22Rv1 (cell line): ENCODE data around the gene EIF3J.

Experiments
- ZFX ChIP-seq: fragments of 450-650 bp; IDR thresholded peaks from 2 replicates; pipeline ENCODE4 v1.6.1; 2017; ENCODE audit warnings: antibody characterized with exemption, borderline replicate concordance
- TF ChIP-seq, protein P1 (sequence below): fragments of 450-650 bp; IDR thresholded peaks from 2 replicates; pipeline ENCODE4 v1.5.1; 2017; ENCODE audit warnings: mild to moderate bottlenecking

DNA sequence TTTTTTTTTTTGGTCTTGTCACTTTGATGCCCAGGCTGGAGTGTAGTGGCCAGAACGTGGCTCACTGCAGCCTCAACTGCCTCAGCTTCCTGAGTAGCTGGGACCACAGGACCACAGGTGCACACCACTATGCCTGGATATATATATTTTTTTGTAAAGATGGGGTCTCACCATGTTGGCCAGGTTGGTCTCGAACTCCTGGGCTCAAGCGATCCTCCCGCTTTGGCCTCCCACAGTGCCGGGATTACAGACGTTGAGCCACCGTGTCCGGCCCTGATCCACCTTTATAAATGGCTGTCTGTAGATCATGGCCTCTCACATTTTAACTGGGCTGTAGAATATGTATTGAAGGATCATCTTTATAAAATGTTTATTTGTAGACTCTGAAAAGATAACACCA is 1.9 kb upstream of the EIF3J start:
- TF ChIP-seq, protein P1, sequence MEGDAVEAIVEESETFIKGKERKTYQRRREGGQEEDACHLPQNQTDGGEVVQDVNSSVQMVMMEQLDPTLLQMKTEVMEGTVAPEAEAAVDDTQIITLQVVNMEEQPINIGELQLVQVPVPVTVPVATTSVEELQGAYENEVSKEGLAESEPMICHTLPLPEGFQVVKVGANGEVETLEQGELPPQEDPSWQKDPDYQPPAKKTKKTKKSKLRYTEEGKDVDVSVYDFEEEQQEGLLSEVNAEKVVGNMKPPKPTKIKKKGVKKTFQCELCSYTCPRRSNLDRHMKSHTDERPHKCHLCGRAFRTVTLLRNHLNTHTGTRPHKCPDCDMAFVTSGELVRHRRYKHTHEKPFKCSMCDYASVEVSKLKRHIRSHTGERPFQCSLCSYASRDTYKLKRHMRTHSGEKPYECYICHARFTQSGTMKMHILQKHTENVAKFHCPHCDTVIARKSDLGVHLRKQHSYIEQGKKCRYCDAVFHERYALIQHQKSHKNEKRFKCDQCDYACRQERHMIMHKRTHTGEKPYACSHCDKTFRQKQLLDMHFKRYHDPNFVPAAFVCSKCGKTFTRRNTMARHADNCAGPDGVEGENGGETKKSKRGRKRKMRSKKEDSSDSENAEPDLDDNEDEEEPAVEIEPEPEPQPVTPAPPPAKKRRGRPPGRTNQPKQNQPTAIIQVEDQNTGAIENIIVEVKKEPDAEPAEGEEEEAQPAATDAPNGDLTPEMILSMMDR: no peak
- TF ChIP-seq ZFX: no peak
